Measurements from ENCODE around the gene STK32B. TPM values are rescaled to one million over a fixed set of nuclear protein-coding genes. Genes with fewer than 3 reads are reported as not detected.
"Not testable (repeated sequence)": the region's sequence is repeated elsewhere in the genome, so short reads cannot be mapped to it uniquely, and the experiment has no call there.

Gene STK32B
- total and polyA plus RNA-seq, 2 of the 4 experiments (the other 2 are of a cell fraction) = 5.5 to 6.3 TPM

DNA sequence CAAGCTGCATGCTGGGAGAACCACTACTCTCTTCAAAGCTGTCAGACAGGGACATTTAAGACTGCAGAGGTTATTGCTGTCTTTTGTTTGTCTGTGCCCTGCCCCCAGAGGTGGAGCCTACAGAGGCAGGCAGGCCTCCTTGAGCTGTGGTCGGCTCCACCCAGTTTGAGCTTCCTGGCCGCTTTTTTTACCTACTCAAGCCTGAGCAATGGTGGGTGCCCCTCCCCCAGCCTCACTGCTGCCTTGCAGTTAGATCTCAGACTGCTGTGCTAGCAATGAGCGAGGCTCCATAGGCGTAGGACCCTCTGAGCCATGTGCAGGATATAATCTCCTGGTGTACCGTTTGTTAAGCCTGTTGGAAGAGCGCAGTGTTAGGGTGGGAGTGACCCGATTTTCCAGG, 195.8 kb downstream of the STK32B start:
- H3K9ac ChIP-seq (ENCODE audit: low read depth, low read length); H3K56ac ChIP-seq (ENCODE audit: extremely low read depth, insufficient read depth, low read length); in situ Hi-C loops (cut with MboI; ENCODE audit: low sequenced_read_pairs); H3K4me3 ChIP-seq (ENCODE audit: insufficient read depth, low read depth, low read length); H2AK9ac ChIP-seq (replicated peaks; ENCODE audit: low read depth, low read length, poor library complexity); H3K14ac ChIP-seq (replicated peaks; ENCODE audit: low read depth, low read length); H3K4me2 ChIP-seq (ENCODE audit: low read depth, low read length); H4K5ac ChIP-seq (ENCODE audit: low read depth, low read length); H3K27ac ChIP-seq (ENCODE audit: insufficient read depth, low read length); H2AK5ac ChIP-seq (ENCODE audit: low read depth, low read length); H2BK20ac ChIP-seq (ENCODE audit: low read depth, low read length); H2BK5ac ChIP-seq (ENCODE audit: low read depth, low read length, poor library complexity, severe bottlenecking); POLR2A ChIA-PET (ENCODE audit: unreplicated experiment); H2BK15ac ChIP-seq (ENCODE audit: low read depth, low read length); H2AFZ ChIP-seq (replicated peaks; ENCODE audit: low read length, poor library complexity); CTCF ChIA-PET; BruUV-seq (replicated peaks); H3K23ac ChIP-seq (ENCODE audit: low read depth, low read length); H3K18ac ChIP-seq (ENCODE audit: low read depth, low read length); H3K79me1 ChIP-seq (ENCODE audit: low read depth in 1 of 2, low read length in 2 of 2); H4K20me1 ChIP-seq (ENCODE audit: insufficient read depth, low read length); H3K27me3 ChIP-seq (ENCODE audit: control insufficient read depth, insufficient read depth, low read length); H4K91ac ChIP-seq (ENCODE audit: insufficient read depth, low read depth, low read length); DNase-seq; H3K9me3 ChIP-seq (ENCODE audit: control insufficient read depth, insufficient read depth, low read length); ATAC-seq (ENCODE audit: low read depth); H2BK120ac ChIP-seq (ENCODE audit: low read depth, low read length); H3K9me1 ChIP-seq (ENCODE audit: insufficient read depth, low read length); H3K36me3 ChIP-seq (ENCODE audit: control insufficient read depth, insufficient read depth, low read length); H4K8ac ChIP-seq (ENCODE audit: low read depth in 2 of 2, low read length in 2 of 2); H3K4me1 ChIP-seq (ENCODE audit: control insufficient read depth, insufficient read depth, low read length); H3K4ac ChIP-seq (ENCODE audit: low read depth, low read length); dilution Hi-C loops (cut with HindIII; ENCODE audit: low sequenced_read_pairs, unreplicated experiment): not testable (repeated sequence)
- intact Hi-C loops (cut with micrococcal nuclease) = loop anchor here (10.0 kb wide), 1 partner anchor 192 kb away; the partner anchor contains the start of gene STK32B
- WGBS, 2 experiments (ENCODE audit: extremely low coverage in 2 of 2, insufficient read length in 1 of 2) = no CpG with 5 or more reads among the region's 7 CpGs
